KMS-11 (cell line): ENCODE measurements around the gene GPR160.

Experiments
- H2AFZ ChIP-seq: fragments of 200-600 bp; sonication (generic); 2 replicates; pipeline ENCODE4 v1.6.1; 2016; ENCODE audit warnings: antibody characterized with exemption, mixed run types, low read depth
- H3K27ac ChIP-seq: fragments of 200-600 bp; sonication (generic); 2 replicates; pipeline ENCODE4 v1.6.1; 2016; ENCODE audit warnings: mild to moderate bottlenecking, mixed run types
- H3K27me3 ChIP-seq: fragments of 200-600 bp; sonication (generic); 2 replicates; pipeline ENCODE4 v1.6.1; 2017; ENCODE audit warnings: mild to moderate bottlenecking, low read depth, mixed run types, moderate library complexity; ENCODE audit not compliant: insufficient read depth
- H3K36me3 ChIP-seq: fragments of 200-600 bp; sonication (generic); 2 replicates; pipeline ENCODE4 v1.6.1; 2017; ENCODE audit warnings: mild to moderate bottlenecking, mixed run types; ENCODE audit not compliant: insufficient read depth
- H3K4me1 ChIP-seq: fragments of 200-600 bp; sonication (generic); 2 replicates; pipeline ENCODE4 v1.6.1; 2016; ENCODE audit warnings: mild to moderate bottlenecking, low read depth, mixed run types; ENCODE audit not compliant: poor library complexity, severe bottlenecking
- H3K4me2 ChIP-seq: fragments of 200-600 bp; sonication (generic); 2 replicates; pipeline ENCODE4 v1.7.0; 2016; ENCODE audit warnings: mild to moderate bottlenecking, mixed run types
- H3K4me3 ChIP-seq: fragments of 200-600 bp; sonication (generic); IDR thresholded peaks from 2 replicates; pipeline ENCODE4 v1.6.1; 2017; ENCODE audit warnings: low read depth, low read length, mixed read lengths; ENCODE audit not compliant: insufficient read depth
- H3K79me2 ChIP-seq: fragments of 200-600 bp; sonication (generic); 2 replicates; pipeline ENCODE4 v1.6.1; 2016; ENCODE audit warnings: low read depth, mixed run types; ENCODE audit not compliant: insufficient read depth
- H3K9ac ChIP-seq: fragments of 200-600 bp; sonication (generic); 2 replicates; pipeline ENCODE4 v1.6.1; 2016; ENCODE audit warnings: mild to moderate bottlenecking, mixed run types
- H4K20me1 ChIP-seq: fragments of 200-600 bp; sonication (generic); 2 replicates; pipeline ENCODE4 v1.6.1; 2016; ENCODE audit warnings: mild to moderate bottlenecking, mixed run types; ENCODE audit not compliant: insufficient read depth
- TF ChIP-seq, protein P1 (sequence below): fragments of 200-600 bp; sonication (generic); conservative IDR thresholded peaks from 2 replicates; pipeline ENCODE4 v1.6.1; 2017; ENCODE audit warnings: low read depth, mild to moderate bottlenecking, antibody characterized with exemption, low read length, moderate library complexity, mixed read lengths

The GPR160 gene

DNA sequence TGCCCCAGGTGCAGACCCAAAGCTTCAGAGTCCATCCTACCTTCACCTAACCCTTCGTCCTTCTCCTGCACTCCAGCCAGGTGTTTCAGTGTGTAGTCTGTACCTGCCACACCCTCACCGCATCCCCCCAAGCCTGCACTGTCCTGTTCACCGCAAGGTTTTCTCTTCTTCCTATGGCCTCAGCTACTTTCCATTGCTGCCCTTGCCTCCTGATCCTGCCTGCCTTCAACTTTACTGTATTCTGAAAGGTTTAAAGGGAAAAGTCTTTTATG lies 9.3 kb downstream of the GPR160 start:
- Histone ChIP-seq H3K27me3 (no peaks in the 10 kb centered on the region), H3K36me3 (no peaks in the 10 kb centered on the region), H2AFZ (no peak overlapping the region), H3K4me1 (peaks cover 17% of the 10 kb centered on the region), H4K20me1 (no peaks in the 10 kb centered on the region), H3K4me3 (no peak overlapping the region), H3K9ac (no peak overlapping the region), H3K27ac (no peak overlapping the region), H3K4me2 (no peak overlapping the region), H3K79me2 (no peaks in the 10 kb centered on the region)
- TF ChIP-seq, protein P1, sequence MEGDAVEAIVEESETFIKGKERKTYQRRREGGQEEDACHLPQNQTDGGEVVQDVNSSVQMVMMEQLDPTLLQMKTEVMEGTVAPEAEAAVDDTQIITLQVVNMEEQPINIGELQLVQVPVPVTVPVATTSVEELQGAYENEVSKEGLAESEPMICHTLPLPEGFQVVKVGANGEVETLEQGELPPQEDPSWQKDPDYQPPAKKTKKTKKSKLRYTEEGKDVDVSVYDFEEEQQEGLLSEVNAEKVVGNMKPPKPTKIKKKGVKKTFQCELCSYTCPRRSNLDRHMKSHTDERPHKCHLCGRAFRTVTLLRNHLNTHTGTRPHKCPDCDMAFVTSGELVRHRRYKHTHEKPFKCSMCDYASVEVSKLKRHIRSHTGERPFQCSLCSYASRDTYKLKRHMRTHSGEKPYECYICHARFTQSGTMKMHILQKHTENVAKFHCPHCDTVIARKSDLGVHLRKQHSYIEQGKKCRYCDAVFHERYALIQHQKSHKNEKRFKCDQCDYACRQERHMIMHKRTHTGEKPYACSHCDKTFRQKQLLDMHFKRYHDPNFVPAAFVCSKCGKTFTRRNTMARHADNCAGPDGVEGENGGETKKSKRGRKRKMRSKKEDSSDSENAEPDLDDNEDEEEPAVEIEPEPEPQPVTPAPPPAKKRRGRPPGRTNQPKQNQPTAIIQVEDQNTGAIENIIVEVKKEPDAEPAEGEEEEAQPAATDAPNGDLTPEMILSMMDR = no peak

DNA sequence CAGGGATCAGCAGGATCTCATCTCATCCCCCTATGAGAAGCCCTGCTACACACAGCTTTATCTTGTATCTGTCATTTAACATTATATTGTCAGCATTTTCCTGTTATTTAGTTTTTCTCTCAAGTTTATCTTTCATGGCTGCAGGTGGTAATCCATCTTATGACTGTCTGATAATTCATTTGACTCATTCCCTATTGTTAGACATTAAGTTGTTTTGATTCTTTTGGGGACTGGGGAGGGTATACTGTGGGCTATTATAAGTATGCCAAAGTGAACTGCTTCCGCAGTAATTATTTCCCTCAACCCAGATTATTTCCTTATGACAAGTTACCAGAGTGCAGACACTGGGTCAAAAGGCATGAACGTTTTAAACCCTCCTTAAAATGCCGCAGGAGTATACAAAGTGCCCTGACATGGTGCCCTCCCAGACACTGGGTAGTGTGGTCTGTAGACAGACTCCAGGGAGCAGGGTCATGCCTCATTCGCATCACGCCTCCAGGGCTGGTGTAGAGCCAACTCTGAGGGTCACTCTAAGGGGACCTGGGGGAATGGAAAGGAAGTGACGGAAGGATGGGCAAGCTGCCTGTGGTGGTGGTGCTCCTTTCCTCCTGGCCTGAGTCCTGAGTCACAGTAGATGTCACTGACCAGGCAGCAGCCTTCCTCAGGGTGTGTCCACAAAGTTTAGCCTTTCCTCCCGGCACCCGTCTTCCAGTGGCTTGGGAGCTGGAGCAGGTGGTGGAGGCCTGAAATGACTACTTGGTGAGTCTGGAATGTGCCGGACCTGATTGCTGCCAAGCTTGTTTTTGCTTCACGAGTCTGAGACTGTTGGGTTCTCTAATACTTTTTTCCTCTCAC lies 11.6 kb downstream of the GPR160 start:
- TF ChIP-seq, protein P1 = no peak
- H4K20me1 ChIP-seq = no peaks in the 10 kb centered on the region
- no peak overlapping the region for H3K4me3 ChIP-seq
- H3K27me3 ChIP-seq = no peaks in the 10 kb centered on the region
- H3K9ac ChIP-seq = no peak overlapping the region
- no peak overlapping the region for H2AFZ ChIP-seq
- no peak overlapping the region for H3K27ac ChIP-seq
- no peaks in the 10 kb centered on the region for H3K79me2 ChIP-seq
- H3K4me1 ChIP-seq = peaks cover 23% of the 10 kb centered on the region
- H3K4me2 ChIP-seq = no peak overlapping the region
- H3K36me3 ChIP-seq = no peaks in the 10 kb centered on the region

DNA sequence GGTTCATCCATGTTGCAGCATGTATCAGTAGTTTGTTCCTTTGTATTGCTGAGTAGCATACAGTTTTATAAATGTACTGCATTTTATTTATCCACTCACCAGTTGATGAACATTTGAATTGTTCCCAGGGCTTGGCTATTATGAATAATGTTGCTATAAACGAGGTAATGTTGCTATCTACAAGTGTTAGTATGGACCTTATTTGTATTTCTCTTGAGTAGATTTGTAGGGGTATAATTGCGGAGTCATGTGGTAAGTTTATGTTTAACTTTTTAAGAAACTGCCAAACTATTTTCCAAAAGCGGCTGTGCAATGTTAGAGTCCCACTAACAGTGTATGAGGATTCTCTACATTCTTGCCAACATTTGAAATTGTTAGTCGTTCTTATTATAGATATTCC lies 13.0 kb downstream of the GPR160 start:
- H3K4me3 ChIP-seq = no peak overlapping the region
- H3K79me2 ChIP-seq = no peaks in the 10 kb centered on the region
- H2AFZ ChIP-seq = no peak overlapping the region
- peaks cover 21% of the 10 kb centered on the region for H3K4me1 ChIP-seq
- H3K9ac ChIP-seq = no peak overlapping the region
- no peaks in the 10 kb centered on the region for H3K27me3 ChIP-seq
- H3K27ac ChIP-seq = no peak overlapping the region
- no peaks in the 10 kb centered on the region for H4K20me1 ChIP-seq
- no peak overlapping the region for H3K4me2 ChIP-seq
- TF ChIP-seq, protein P1 = no peak
- no peaks in the 10 kb centered on the region for H3K36me3 ChIP-seq

DNA sequence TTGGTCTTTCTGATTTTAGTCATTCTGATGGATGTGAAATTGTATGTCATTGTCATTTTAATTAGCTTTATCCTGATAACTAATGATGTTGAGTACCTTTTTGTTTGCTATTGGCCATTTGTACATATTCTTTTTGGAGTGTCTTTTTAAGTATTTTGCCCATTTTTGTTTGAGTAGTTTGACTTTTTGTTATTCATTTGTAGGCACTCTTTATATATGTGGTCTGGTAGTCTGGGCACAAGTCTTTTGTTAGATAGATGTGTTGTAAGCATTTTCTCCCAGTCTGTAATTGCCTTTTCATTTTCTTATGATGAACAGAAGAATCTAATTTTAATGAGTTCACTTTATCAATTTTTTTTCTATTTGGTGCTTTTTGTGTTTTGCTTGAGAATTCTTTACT lies 14.6 kb downstream of the GPR160 start:
- H3K27ac ChIP-seq = no peak overlapping the region
- H3K27me3 ChIP-seq = no peaks in the 10 kb centered on the region
- no peak overlapping the region for H2AFZ ChIP-seq
- H3K9ac ChIP-seq = no peak overlapping the region
- TF ChIP-seq, protein P1 = no peak
- no peak overlapping the region for H3K4me3 ChIP-seq
- no peaks in the 10 kb centered on the region for H3K36me3 ChIP-seq
- no peak overlapping the region for H3K4me2 ChIP-seq
- no peaks in the 10 kb centered on the region for H3K79me2 ChIP-seq
- no peaks in the 10 kb centered on the region for H4K20me1 ChIP-seq
- H3K4me1 ChIP-seq = peaks cover 34% of the 10 kb centered on the region
